Measurements from ENCODE around the gene ADAT3.
A peak's percentile ranks its signal among the peaks of the same experiment; 100 is the strongest.

The ADAT3 gene

GRCh38 chr19:1925544-1925943 lies 20.3 kb downstream of the ADAT3 start:
- no peak overlapping the region for H3K4me2 ChIP-seq
- H3K36me3 ChIP-seq (ENCODE audit: insufficient read depth) = no peaks in the 10 kb centered on the region
- no peaks in the 10 kb centered on the region; the same call in 1 of the 2 replicates for H3K27me3 ChIP-seq (ENCODE audit: insufficient read depth, low read depth)
- TF ChIP-seq CTCF (conservative IDR thresholded peaks at IDR 0.05; ENCODE audit: low read depth, low read length) = no peak
- no peaks in the 10 kb centered on the region for H4K20me1 ChIP-seq (ENCODE audit: insufficient read depth)
- H3K9ac ChIP-seq = no peak overlapping the region
- no peak overlapping the region for H2AFZ ChIP-seq (ENCODE audit: low read depth)
- no peak overlapping the region for H3K4me3 ChIP-seq (IDR thresholded peaks at IDR 0.05; ENCODE audit: insufficient read depth, low read depth, low read length)
- H3K27ac ChIP-seq = no peak overlapping the region
- H3K79me2 ChIP-seq (ENCODE audit: insufficient read depth, low read depth) = no peaks in the 10 kb centered on the region
- peaks cover 12% of the 10 kb centered on the region for H3K4me1 ChIP-seq (ENCODE audit: low read depth, poor library complexity, severe bottlenecking)

GRCh38 chr19:1929021-1929742 lies 24.0 kb downstream of the ADAT3 start:
- no peaks in the 10 kb centered on the region for H3K79me2 ChIP-seq (ENCODE audit: insufficient read depth, low read depth)
- H3K36me3 ChIP-seq (ENCODE audit: insufficient read depth) = no peaks in the 10 kb centered on the region
- no peaks in the 10 kb centered on the region; the same call in 1 of the 2 replicates for H3K27me3 ChIP-seq (ENCODE audit: insufficient read depth, low read depth)
- H3K27ac ChIP-seq = no peak overlapping the region
- peak overlapping the region; percentile 68 for H3K4me2 ChIP-seq
- H2AFZ ChIP-seq (ENCODE audit: low read depth) = peak overlapping the region; percentile 28; the same call in 1 of the 2 replicates
- H4K20me1 ChIP-seq (ENCODE audit: insufficient read depth) = no peaks in the 10 kb centered on the region
- H3K9ac ChIP-seq = no peak overlapping the region
- peak; percentile 83 for TF ChIP-seq CTCF (conservative IDR thresholded peaks at IDR 0.05; ENCODE audit: low read depth, low read length)
- H3K4me3 ChIP-seq (IDR thresholded peaks at IDR 0.05; ENCODE audit: insufficient read depth, low read depth, low read length) = no peak overlapping the region
- H3K4me1 ChIP-seq (ENCODE audit: low read depth, poor library complexity, severe bottlenecking) = peaks cover 12% of the 10 kb centered on the region

- Histone ChIP-seq H3K4me1 (ENCODE audit: low read depth, poor library complexity, severe bottlenecking) (peaks cover 12% of the 10 kb centered on the region), H3K36me3 (ENCODE audit: insufficient read depth) (no peaks in the 10 kb centered on the region), H4K20me1 (ENCODE audit: insufficient read depth) (no peaks in the 10 kb centered on the region), H3K27me3 (ENCODE audit: insufficient read depth, low read depth) (no peaks in the 10 kb centered on the region; the same call in 1 of the 2 replicates), H3K4me3 (IDR thresholded peaks at IDR 0.05; ENCODE audit: insufficient read depth, low read depth, low read length) (no peak overlapping the region), H3K4me2 (no peak overlapping the region), H3K27ac (no peak overlapping the region), H3K79me2 (ENCODE audit: insufficient read depth, low read depth) (no peaks in the 10 kb centered on the region), H3K9ac (no peak overlapping the region), H2AFZ (ENCODE audit: low read depth) (no peak overlapping the region)
- no peak for TF ChIP-seq CTCF (conservative IDR thresholded peaks at IDR 0.05; ENCODE audit: low read depth, low read length)
Observed at GRCh38 chr19:1931445-1931844, 26.2 kb downstream of the ADAT3 start.

GRCh38 chr19:1932395-1932794 lies 27.2 kb downstream of the ADAT3 start:
- no peak for TF ChIP-seq CTCF (conservative IDR thresholded peaks at IDR 0.05; ENCODE audit: low read depth, low read length)
- H4K20me1 ChIP-seq (ENCODE audit: insufficient read depth) = no peaks in the 10 kb centered on the region
- H2AFZ ChIP-seq (ENCODE audit: low read depth) = no peak overlapping the region
- no peaks in the 10 kb centered on the region for H3K79me2 ChIP-seq (ENCODE audit: insufficient read depth, low read depth)
- H3K36me3 ChIP-seq (ENCODE audit: insufficient read depth) = no peaks in the 10 kb centered on the region
- peaks cover 12% of the 10 kb centered on the region for H3K4me1 ChIP-seq (ENCODE audit: low read depth, poor library complexity, severe bottlenecking)
- no peak overlapping the region for H3K4me2 ChIP-seq
- no peaks in the 10 kb centered on the region; the same call in 1 of the 2 replicates for H3K27me3 ChIP-seq (ENCODE audit: insufficient read depth, low read depth)
- no peak overlapping the region for H3K9ac ChIP-seq
- H3K27ac ChIP-seq = no peak overlapping the region
- H3K4me3 ChIP-seq (IDR thresholded peaks at IDR 0.05; ENCODE audit: insufficient read depth, low read depth, low read length) = no peak overlapping the region

Data from KMS-11 (cell line).